ENCODE data around the gene IL17RE. TPM values are rescaled to one million over a fixed set of nuclear protein-coding genes. Genes with fewer than 3 reads are reported as not detected.

Gene IL17RE
- total and polyA plus RNA-seq, 2 of the 13 experiments (the other 11 are each of a cell fraction or from before 2014, with no cell fraction given), result 14.5 to 24.1 TPM

DNA sequence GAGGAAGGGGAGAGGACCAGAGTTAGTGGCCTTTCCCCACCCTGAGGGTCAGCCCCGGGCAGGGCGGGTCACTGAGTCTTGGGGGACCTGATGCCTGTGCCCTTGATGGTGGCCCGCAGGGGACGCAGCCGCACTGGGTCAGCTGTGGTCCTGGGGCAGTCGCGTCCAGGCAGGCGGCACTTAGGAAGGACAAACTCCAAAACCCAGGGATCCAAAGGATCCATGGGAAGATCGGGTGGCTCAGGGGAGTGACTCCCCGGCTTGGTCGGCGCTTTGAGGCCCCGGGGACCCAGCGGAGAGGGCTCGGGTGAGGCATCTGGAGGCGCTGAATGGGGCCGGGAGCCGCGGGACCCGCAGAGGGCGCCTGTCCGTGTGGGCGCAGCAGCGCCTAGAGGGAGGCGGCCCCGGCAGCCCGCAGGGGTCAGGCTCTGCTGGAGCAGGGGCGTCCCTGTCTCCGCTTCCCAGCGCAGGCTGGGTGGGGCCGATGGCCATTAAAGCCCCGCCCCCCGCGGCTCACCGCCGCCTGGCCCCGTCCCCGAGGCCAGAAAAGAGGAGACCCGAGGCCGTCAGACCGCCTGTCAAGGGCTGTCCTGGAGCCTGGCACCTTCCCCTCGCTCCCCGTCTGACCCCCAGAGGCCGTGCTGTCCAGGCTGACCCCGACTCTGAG is 40.1 kb upstream of the IL17RE start (continued):
- no peak for TF ChIP-seq ZNF232 (CRISPR knock-in tag; IDR thresholded peaks at IDR 0.05; ENCODE audit: borderline replicate concordance)
- no peak for TF ChIP-seq SP140L (CRISPR knock-in tag; IDR thresholded peaks at IDR 0.05; ENCODE audit: borderline replicate concordance)
- no peak for TF ChIP-seq NBN (conservative IDR thresholded peaks at IDR 0.05)
- peak; percentile 41; the same call in 1 of the 2 replicates for TF ChIP-seq ZNF292 (CRISPR knock-in tag; IDR thresholded peaks at IDR 0.05; ENCODE audit: borderline replicate concordance, low read depth)
- peak; percentile 31; the same call in 1 of the 2 replicates for TF ChIP-seq HOXA5 (CRISPR knock-in tag; IDR thresholded peaks at IDR 0.05)
- no peak for TF ChIP-seq ZNF776 (CRISPR knock-in tag; IDR thresholded peaks at IDR 0.05)
- no peak for TF ChIP-seq CBX1 (IDR thresholded peaks at IDR 0.05; ENCODE audit: low read depth)
- TF ChIP-seq SNRNP70 (IDR thresholded peaks at IDR 0.05; ENCODE audit: low read depth, low read length), result no peak
- TF ChIP-seq TBX2 (CRISPR knock-in tag; IDR thresholded peaks at IDR 0.05; ENCODE audit: borderline replicate concordance), result peak; percentile 61; the same call in 1 of the 2 replicates
- TF ChIP-seq, protein P1, sequence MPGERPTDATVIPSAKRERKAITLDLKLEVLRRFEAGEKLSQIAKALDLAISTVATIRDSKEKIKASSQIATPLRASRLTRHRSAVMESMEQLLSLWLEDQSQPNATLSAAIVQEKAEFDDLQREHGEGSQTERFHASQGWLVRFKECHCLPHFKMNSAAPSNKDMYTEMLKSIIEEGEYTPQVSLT (CRISPR knock-in tag; IDR thresholded peaks at IDR 0.05; ENCODE audit: borderline replicate concordance, low read depth), result no peak
- no peak; the same call in 1 of the 2 replicates for TF ChIP-seq RFX3 (CRISPR knock-in tag; IDR thresholded peaks at IDR 0.05)
- TF ChIP-seq HNF4G (IDR thresholded peaks at IDR 0.05; ENCODE audit: borderline replicate concordance, low read depth, low read length), result no peak
- TF ChIP-seq HNF4G (CRISPR knock-in tag; IDR thresholded peaks at IDR 0.05; ENCODE audit: borderline replicate concordance, low read depth), result no peak; the same call in 1 of the 2 replicates
- TF ChIP-seq SAFB2 (CRISPR knock-in tag; IDR thresholded peaks at IDR 0.05; ENCODE audit: borderline replicate concordance, low read depth), result peak; percentile 55; the same call in 1 of the 2 replicates
- peak; percentile 56; the same call in 1 of the 2 replicates for TF ChIP-seq MYC (CRISPR knock-in tag; IDR thresholded peaks at IDR 0.05; ENCODE audit: borderline replicate concordance)
- TF ChIP-seq, protein P2, sequence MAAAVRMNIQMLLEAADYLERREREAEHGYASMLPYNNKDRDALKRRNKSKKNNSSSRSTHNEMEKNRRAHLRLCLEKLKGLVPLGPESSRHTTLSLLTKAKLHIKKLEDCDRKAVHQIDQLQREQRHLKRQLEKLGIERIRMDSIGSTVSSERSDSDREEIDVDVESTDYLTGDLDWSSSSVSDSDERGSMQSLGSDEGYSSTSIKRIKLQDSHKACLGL (CRISPR knock-in tag; IDR thresholded peaks at IDR 0.05), result no peak
- no peak for TF ChIP-seq ZNF720 (CRISPR knock-in tag; IDR thresholded peaks at IDR 0.05)
- TF ChIP-seq ZNF205 (CRISPR knock-in tag; IDR thresholded peaks at IDR 0.05), result no peak
- no peak for TF ChIP-seq ZNF30 (CRISPR knock-in tag; IDR thresholded peaks at IDR 0.05)
- TF ChIP-seq NFRKB (IDR thresholded peaks at IDR 0.05), result no peak
- TF ChIP-seq RFXAP (CRISPR knock-in tag; IDR thresholded peaks at IDR 0.05; ENCODE audit: borderline replicate concordance), result peak; percentile 65; the same call in 1 of the 2 replicates
- TF ChIP-seq ZNF17 (CRISPR knock-in tag; IDR thresholded peaks at IDR 0.05), result no peak
- TF ChIP-seq, protein P3, sequence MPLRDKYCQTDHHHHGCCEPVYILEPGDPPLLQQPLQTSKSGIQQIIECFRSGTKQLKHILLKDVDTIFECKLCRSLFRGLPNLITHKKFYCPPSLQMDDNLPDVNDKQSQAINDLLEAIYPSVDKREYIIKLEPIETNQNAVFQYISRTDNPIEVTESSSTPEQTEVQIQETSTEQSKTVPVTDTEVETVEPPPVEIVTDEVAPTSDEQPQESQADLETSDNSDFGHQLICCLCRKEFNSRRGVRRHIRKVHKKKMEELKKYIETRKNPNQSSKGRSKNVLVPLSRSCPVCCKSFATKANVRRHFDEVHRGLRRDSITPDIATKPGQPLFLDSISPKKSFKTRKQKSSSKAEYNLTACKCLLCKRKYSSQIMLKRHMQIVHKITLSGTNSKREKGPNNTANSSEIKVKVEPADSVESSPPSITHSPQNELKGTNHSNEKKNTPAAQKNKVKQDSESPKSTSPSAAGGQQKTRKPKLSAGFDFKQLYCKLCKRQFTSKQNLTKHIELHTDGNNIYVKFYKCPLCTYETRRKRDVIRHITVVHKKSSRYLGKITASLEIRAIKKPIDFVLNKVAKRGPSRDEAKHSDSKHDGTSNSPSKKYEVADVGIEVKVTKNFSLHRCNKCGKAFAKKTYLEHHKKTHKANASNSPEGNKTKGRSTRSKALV (CRISPR knock-in tag; IDR thresholded peaks at IDR 0.05), result peak; percentile 73; the same call in 1 of the 2 replicates
- TF ChIP-seq ZNF589 (CRISPR knock-in tag; conservative IDR thresholded peaks at IDR 0.05), result no peak
- TF ChIP-seq SP1 (IDR thresholded peaks at IDR 0.05), result no peak
- TF ChIP-seq SP1 (CRISPR knock-in tag; IDR thresholded peaks at IDR 0.05), result peak; percentile 25; the same call in 1 of the 2 replicates
- no peak for TF ChIP-seq CHD2 (IDR thresholded peaks at IDR 0.05; ENCODE audit: low read depth, low read length)

All from HepG2 (cell line).